ENCODE results near the gene PIWIL1. TPM values are rescaled to one million over a fixed set of nuclear protein-coding genes. Genes with fewer than 3 reads are reported as not detected.

The PIWIL1 gene
- total RNA-seq, 1 donor from 2014 or later: 0.10 TPM

DNA sequence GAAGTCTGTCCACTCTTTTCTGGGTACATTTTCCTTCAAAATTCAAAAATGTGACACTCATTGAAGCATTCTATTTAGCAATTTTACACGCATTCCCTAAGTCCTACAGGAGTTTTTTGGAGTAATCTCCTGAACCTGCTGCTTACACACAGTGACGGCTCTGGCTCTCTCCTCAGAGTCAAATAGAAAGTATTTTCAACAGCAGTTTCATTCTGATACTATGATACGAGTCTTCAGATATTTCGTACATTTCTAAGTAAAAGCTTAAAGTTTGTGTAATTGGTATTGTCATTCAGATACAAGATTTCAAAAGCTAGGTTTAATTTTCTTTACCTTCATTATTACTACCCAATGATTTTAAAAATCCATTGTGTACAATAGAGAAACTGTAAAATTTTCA lies 36.4 kb downstream of the PIWIL1 start:
- no peak for DNase-seq

DNA sequence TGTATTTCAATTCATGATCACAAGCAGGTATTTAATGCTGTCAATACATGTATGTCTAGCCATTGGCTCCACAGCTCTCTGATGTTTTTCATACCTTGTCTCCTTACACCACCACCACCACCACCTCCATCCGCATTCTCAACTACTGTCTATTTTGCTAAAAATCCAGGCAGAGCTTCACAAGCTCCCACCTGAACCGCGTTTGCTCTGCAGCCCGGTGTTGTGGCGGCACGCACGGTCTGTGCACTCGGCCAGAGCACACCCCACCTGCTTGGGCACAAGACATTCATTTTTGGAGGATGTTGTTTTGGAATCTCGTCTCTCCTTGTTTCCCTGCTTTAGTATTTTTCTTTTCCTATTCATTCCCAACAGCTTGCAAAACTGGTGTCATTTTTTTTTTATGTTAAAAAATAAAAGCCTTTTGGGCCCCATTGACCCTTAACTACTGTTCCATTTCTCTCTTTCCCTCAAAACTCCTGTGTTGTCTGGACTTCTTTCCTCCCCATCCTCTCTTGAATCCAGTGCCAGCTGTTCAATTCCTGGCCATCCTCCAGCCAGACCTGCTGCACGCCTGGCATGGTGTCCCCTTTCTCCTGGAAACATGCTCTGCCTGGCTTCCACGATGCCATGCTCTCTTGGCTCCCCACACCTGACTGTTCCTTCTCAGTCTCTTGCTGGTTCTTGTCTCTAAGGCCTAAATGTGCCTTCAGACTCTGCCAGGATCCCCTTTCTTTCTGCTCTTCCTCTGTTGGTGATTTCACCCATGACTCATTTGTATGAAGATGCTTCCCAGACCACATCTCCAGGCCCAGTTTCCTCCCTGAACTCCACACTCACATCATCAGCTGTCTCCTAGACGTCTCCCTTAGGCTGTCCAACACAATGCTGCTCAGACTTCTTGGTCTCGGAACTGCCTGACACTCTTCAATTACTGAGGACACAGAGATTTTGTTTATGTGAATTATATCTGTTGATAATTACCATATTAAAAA lies 37.9 kb downstream of the PIWIL1 start:
- DNase-seq: no peak

DNA sequence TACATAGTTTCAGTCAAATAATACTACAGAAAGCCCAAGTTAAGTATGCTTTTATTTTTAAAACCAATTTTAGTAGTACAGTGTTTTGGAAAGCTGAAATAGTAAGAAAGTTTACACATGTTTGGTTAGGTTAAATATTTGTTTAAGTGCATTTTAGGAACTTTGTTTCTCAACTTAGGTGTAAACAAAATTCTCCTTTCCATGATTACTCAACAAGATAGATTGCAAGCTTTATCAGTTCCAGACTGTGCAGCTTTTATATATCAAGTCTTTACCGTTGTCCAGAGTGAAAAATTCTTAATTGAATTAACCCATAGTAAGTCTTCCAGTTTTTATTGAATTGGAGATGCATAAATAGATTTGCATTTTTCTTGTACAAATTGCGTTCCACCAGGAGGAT lies 45.1 kb downstream of the PIWIL1 start:
- no peak for DNase-seq

DNA sequence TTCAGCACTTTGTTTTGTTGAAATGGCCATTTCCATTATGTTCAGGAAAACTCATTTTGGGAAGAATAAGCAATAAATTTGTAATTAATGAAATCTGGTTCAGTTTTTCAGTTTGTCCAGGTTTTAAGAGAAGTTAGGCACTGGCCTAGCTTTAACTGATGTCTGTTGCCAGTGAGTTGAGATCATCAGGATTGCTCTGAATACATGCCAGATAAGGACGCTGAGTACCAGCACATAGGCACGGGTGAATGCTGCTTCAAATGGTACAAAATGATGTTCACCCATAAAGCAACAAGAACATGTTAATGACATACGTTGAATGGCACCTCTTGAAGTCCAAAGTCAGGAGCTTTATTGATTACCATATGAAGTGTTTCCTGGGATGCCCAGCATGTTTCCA lies 46.5 kb downstream of the PIWIL1 start:
- no peak for DNase-seq

DNA sequence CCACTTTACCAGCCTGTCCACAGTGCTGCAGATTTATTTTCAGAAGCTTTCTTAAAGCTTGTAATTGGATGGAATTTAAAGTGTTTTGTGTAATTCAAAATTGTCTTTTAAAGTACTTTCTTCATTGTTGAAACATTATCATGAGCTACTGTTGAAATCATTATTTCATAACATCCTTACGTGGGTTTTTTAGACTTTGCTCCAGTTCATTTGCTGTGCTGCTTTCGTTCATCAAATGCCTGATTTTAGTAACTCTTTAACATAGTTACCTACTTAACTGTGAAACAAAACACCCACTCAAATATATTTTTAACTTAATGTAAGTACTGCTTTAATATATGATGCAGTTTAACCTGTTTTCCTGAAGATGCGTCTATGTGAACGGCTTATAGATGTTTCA lies 47.5 kb downstream of the PIWIL1 start:
- DNase-seq: no peak

DNA sequence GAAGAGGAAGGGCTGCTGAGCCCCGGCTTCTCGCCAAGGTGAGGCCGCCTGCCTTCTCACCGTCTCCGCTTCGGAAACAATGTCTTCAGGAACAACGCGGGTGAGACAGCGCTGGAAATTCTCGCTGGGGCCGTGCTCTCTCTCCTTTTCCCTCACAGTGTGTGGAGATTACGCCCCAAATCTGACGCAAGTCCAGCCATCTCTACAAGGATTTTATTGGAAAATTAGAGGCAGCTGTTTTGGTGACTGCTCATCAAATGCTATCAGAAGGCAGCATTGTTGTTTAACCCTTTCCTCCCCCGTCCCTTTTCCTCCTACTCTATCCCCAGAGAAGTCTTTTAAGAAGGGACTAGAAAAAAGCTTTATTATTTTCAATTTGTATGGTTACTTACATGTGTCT lies 53.5 kb downstream of the PIWIL1 start:
- no peak for DNase-seq

DNA sequence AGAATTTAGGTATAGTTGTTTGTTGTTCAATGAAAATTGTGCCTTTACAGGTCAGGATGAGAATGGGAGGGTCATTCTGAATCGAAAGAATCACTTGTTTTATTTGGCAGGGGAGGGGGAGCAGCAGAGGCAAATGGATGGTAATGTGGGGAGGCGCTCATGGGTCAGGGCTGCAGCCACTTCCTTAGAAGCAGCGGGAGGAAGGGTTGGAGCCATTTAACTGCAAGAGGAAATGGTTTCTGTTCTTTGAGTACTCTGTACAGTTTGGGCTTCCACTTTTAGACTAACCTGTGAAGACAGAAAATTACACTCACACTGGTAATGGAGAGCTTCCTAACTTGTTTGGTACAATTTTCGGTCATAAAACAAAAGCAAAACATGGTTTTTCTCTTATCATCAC lies 57.2 kb downstream of the PIWIL1 start:
- DNase-seq: no peak

DNA sequence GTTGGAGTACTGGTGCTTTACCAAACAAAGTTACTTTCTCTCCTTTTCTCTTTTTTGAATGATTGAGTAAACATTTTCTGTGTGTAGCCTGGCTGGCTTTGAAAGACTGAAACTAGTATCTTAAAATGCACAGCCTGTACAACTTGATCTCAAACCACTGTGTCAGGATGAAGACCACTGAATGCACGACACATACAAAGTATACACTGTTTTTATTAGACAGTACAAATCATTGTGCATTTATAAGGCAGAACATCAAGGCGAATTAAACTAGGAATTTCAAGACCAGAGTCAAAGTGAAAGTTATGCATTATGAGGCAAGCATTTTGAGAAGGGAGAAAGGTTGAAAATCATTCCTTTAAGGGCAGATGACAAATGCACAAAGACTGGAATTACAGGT lies 59.0 kb downstream of the PIWIL1 start:
- DNase-seq: no peak

DNA sequence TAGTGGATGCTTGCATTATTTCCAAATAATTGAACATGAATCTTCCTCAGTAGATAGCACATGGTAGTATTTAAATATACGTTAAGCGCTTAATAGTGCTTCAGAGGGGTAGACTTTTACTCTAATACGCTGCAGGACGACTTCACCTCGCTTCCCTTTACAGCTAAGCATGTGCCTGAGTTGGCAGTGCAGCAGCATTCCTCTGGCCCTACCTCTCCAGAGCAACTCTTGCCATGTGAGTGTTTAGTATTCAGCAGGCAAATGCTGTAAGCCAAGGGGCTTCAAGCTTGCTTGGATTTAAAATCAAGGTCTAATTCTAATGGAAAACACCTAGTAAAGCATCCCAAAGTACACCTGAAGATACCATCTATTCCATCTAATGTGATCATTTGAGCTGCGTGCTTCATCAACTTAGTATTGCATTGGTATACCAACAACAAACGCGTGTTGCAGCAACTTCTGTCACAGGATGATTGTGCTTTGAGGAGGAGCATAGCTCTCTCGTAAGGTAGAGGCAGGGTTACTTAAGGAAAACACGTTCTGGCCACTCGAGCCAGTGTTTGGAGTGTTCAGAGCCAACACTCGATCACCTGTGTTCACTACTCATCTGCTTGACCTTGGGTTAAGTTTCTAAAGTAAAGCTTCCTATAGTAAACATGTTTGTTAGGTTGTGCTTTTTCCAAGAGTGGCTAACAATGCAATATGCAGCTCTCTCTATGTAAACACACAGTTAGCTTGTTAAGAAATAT lies 60.6 kb downstream of the PIWIL1 start:
- no peak for DNase-seq

DNA sequence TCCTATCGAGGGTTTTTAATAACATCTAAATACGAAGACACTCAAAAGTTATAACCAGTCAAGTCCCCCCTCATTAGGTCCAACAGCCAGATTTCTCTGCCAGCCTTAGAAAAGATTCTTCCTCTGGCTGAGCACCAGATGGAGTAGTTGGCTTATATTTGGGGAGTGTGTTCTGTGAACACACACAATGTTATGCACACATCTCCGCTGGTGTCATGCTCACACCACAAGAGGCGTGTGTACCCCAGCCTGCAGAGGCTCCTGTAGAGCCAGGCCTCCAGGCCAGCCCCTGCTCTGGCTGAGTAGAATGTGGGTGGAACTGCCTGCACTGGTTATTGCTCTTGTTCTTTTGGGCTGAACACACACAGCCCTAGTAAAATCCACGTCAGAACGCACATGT lies 64.0 kb downstream of the PIWIL1 start:
- DNase-seq: no peak

DNA sequence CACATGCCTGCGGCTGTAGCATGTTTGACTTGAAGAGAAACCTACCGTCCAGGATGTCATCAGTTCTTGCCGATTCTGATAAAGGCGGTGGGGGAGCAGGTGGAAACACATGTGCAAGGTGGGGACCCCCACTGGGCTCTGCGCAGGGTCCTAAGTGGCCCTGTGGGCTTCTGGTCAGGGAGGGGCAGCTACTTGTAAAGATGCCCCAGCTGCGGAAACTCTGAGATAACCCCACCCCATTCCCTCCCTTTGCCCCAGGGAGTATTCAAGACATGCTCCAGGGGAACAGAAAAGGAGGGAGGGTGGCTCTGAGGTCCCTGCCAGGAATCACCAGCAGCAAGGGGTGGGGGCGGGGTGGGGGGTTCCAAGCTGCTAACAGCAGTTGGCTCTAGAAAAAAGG lies 67.6 kb downstream of the PIWIL1 start:
- no peak for DNase-seq

DNA sequence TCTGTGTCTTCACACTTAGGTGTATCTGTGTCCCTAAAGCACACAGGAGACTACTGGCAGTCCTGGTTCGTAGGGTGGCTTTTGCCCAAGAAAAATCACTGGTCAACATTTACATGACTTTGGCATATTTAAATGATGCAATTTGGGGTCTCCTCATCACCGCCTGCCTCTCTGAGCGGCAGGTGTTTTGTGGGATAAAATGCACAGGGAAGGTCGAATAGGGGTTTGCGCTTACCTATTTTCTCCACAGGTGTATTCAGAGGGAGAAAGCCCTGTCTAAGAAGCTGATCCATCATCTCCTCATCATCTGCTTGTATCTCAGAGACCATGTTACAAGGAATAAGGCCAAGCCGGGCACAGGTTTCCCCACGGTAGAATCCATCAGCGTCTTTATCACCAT lies 74.7 kb downstream of the PIWIL1 start:
- DNase-seq: no peak

DNA sequence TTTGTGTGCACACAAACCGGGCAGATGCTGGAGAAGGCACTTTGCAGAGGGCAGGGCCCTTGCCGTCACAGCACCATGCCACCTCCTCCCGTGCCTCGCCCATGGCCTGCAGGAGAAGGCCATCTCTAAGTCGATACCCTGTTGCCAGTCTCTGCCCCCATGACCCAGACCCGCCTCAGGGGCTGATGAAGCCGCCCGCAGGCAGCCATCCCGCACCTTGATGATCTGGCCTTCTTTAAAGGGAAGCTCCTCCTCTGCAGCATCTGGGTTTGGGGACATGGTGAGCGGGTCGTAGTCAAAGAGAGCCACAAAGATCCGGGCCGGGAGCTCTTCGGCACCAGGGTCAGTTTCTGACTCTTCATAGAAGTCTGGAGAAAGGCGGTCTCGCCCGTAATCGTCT lies 76.2 kb downstream of the PIWIL1 start:
- DNase-seq: no peak

DNA sequence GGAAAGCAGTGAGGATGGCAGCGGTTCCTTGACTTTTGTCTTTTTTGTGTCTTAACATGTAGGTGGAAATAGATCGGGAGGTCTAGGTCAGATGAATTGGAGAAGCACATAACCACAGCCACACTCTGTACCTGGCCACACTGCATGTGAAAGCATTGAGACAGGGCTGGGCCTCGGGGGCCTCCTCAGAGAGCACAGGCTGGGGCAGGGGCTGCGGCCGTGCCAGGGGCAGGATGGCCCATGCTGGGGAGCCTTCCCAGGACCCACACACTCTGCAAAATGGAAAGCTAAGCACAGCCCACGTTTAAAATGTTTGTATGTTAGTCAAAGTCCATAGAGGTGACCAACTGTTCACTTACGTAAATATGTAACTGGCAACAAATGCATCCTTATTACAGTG lies 76.7 kb downstream of the PIWIL1 start:
- no peak for DNase-seq

DNA sequence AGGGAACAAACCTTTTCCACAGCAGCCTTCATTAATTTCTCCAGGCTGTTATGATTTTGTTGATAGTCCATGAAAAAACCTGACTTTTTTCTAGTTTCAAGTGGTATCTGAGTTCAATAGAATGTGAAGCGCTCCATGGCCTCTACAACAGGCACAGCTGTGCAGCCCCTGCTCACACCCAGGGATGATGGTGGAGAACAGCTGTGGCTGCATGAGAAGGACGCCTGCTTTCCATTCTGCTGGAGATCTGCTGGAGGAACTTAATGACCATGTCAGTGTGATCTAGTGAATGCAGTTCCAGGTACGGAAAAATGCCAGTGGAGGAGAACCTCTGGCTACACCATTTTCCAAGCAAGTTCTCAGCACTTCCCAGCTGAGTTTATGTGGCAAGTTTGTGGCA lies 80.6 kb downstream of the PIWIL1 start:
- no peak for DNase-seq

DNA sequence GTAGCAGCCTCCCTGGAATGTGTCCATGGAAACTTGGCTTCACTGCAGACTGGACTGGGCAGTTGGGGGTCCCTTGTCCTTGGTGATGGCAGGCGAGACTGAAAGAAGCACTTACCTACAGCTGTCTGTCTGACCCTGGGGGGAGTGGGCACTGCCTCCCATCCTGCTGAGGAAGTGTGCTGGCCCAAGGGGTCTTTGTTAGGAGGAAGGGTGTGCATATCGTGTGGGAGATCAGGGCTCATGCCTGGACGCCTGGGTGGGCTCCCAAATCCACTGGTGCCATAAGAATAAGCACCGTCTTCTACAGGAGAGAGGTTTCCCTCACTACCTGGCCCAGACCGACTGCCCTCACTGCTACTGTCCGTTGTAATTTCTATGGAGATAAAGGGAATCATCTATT lies 81.4 kb downstream of the PIWIL1 start:
- no peak for DNase-seq

DNA sequence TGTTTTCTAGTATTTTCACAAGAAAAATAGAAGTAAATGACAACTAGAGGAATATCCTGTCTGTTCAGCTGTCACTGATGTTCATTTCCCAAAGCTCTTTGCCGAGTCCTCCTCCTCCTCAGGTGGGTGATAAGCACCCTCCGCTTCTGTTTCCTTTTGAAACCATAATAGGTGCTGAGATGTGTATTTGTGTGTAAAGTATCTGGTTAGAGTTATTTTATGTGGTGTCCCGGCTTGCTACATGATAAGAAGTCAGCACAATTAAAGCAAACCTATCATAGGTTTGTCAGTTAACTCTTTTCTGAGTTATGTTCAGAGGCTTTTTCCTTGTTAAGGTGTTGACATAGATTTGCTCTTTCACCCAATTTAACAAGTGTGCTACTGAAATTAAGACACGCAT lies 82.4 kb downstream of the PIWIL1 start:
- no peak for DNase-seq

DNA sequence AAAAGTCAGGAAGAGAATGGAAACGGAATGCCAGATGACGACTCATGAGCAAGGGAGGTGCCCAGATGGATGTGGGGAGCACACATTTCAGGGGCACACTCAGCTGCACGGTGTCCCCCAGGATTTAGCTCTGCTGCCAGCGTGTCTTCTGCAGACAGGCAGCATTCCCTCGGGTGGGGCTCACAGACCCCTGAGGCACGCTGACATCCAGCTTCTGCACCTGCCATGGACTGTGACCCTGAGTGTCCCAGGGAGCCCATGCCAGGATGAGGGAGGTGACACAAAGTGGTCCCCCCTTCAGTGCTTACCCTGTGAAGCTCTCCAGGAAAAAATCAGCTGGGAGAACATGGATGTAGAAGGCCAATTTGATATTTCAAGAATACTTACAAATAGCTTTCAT lies 84.2 kb downstream of the PIWIL1 start:
- DNase-seq: no peak

Other genes starting within 250 kb of the PIWIL1 start
- gene FZD10, start 175.4 kb upstream of the PIWIL1 start, total RNA-seq: 7.7 TPM

Data from skin of body (tissue), 2 donors.